Inflammatory macrophage treated with lipopolysaccharide for 4 hours (primary cell): Measurements from ENCODE around the gene PMS1.
"Not testable (repeated sequence)": the region's sequence is repeated elsewhere in the genome, so short reads cannot be mapped to it uniquely, and the experiment has no call there.

ENCODE experiments used
- DNase-seq: peaks from one replicate; pipeline ENCODE4 v3.0.0-alpha.2; 2020

The PMS1 gene

GRCh38 chr2:189783927-189784867 lies at the start of gene PMS1, which contains the start of gene ORMDL1:
PMS1 (plus strand) TSS chr2:189784450; CDS start chr2:189791810, 7,360 bp downstream.
ORMDL1 (minus strand) TSS chr2:189784339; CDS start chr2:189782595, 1,744 bp downstream.
- DNase-seq: peak; percentile 97

DNA sequence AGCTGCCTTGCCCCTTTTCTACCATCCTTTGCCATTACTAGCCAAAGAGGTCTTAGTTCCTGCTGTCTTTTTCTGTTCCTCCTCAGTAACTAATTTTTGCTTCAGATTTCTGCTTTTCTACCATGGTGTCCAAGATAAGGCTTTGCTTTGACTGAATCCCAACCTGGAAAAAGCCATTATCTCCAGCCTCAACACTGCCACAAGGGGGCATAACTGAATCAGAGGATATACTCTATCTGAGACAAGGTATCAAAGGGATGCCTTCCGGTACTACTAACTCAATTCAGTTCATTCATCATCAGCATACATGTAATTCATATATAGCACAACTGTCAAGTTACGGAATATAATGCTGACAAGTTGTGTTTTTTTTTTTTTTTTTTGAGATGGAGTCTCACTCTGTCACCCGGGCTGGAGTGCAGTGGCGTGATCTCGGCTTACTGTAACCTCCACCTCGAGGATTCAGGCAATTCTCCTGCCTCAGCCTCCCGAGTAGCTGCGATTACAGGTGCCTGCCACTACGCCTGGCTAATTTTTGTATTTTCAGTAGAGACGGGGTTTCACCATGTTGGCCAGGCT lies 33.1 kb upstream of the PMS1 start:
- peak; percentile 38 for DNase-seq

DNA sequence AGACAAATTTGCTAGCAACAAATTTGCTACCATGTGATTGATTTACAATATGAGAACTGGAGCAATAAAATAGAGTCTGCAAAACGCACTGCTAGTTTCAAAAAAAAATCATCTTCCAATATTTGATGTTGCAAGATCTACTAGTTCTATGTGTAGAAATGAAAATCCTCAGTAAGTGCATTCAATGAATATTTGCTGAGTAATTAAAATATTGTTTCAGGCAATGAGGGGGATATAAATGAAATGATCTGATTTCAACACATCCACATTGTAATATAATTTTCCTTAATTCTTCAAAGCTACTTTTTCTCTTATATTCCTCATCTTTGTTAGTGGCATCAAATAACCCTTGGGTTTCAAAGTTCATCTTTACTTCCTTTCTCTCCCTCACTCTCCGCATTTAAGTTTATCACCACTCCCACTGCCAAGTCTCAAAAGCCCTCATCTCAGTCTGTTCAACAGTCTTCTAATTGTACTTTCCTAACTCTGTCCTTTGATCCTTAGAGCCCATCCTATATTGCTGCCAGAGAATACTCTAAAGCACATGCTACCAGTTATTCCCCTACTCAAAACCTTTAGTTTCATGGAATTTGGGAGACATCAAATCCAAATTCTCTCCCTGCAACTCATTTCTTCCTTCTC lies 27.8 kb upstream of the PMS1 start:
- DNase-seq: no peak

DNA sequence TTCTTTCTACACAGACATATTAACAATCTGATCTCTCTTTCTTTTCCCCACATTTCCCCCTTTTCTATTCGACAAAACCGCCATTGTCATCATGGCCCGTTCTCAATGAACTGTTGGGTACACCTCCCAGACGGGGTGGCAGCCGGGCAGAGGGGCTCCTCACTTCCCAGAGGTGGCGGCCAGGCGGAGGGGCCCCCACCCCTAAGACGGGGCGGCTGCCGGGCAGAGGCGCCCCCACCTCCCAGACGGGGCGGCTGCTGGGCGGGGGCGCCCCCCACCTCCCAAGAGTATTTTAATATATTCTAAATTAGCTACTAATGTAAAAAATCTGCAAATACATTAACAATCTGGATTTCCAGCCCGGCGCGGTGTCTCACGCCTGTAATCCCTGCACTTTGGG lies 24.1 kb upstream of the PMS1 start:
- DNase-seq: not testable (repeated sequence)

GRCh38 chr2:189762229-189762550 lies 22.1 kb upstream of the PMS1 start:
- no peak for DNase-seq

GRCh38 chr2:189762551-189763298 lies 21.5 kb upstream of the PMS1 start, which contains the start of gene OSGEPL1:
OSGEPL1 (minus strand) TSS chr2:189762792; CDS start chr2:189761640, 1,152 bp downstream.
- DNase-seq: peak; percentile 85

- no peak for DNase-seq
These were observed 20.2 kb upstream of the PMS1 start for GRCh38 chr2:189763908-189764661.

DNA sequence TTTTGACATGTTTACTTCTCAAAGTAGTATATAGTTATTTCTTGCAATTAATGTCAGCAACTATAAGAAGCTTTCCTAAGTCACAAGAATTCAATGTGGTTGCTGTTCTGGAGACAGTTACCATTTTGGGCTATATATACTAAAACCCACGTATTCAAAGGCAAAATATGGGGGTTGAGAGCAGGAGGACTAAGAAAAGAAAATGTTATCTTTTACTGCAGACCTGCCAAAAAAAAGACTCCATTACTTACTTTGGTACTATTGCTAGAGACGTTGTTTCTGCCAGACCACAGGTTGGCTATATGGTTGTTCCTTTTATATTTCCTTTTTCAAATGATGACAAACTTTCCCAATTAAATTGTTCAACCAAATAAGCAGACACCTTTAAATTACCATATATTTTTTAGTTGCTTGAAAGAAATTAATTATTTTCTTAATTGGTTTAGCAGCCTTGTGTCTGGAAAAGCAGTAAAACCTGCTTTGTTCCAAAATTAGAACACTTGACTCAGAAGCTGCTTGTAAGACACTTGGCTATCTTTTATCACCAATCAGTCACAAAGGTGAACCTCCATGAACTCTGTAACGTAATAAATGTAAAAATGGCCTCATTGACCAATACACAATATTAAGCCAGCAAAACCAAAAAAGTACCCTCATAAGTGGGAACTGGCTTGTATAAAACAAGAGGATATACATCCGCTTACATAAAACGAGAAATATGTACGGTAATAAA lies 13.5 kb upstream of the PMS1 start:
- DNase-seq: no peak

GRCh38 chr2:189772212-189772611 lies 12.0 kb upstream of the PMS1 start:
- no peak for DNase-seq

DNA sequence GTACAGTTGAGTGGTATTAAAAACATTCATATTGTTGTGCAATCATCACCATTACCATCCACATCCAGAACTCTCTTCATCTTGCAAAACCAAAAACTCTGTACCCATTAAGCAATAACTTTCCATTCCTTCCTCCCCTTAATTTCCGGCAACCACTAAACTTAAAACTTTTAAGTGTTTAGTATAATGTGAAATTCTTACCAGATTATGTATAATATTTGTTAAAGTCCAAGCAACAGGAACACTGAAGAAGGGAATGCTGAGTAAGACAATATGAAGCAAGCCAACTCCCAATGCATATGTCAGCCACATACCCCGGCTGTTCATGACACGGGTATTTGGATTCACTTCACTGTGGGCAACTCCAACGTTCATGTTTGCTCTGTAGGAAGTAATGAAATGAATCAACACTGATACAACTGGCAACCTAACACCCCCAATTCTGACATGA lies 2.0 kb upstream of the PMS1 start:
- peak; percentile 60 for DNase-seq

DNA sequence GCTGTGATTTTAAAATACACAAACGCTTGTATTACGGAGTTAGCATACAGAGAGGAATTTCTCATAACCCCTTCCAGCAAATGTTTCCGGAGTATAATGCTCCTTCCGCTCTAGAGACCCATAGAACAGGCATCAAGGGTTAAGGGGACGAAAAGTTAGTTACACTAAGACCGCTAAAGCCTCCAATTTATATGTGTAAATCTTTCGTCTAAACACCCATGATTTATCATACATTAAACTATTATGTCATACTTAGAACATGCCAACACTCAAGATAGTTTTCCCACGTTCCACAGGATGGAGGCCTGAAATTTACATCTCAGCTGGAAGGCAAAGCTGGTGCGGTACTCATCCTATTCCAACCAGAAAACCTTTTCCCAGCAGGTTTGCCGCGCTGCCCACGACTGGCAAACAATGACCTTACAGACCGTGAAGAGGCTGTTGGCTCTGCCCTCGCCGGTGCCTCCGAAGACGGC lies 761 bp upstream of the PMS1 start:
- DNase-seq: peak; percentile 35

- no peak for DNase-seq
These were observed 7.2 kb downstream of the PMS1 start for GRCh38 chr2:189791338-189792042.

GRCh38 chr2:189794310-189794709 lies 10.1 kb downstream of the PMS1 start:
- no peak for DNase-seq

DNA sequence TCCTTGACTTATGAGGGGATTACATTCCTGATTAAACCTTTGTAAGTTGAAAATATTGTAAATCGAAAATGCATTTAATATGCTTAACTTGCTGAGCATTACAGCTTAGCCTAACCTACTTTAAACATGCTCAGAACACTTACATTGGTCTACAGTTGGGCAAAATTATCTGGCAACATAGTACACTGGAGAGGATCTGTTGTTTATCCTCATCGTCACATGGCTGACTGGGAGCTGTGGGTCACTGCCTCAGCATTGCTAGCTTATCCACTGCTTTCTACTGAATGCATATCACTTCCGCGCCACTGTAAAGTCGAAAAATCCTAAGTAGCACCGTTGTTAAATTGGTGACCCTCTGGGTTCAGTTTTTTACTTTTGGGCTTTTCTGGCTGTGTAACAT lies 13.7 kb downstream of the PMS1 start:
- DNase-seq: no peak

GRCh38 chr2:189798312-189799029 lies 14.2 kb downstream of the PMS1 start:
- peak; percentile 65 for DNase-seq

DNA sequence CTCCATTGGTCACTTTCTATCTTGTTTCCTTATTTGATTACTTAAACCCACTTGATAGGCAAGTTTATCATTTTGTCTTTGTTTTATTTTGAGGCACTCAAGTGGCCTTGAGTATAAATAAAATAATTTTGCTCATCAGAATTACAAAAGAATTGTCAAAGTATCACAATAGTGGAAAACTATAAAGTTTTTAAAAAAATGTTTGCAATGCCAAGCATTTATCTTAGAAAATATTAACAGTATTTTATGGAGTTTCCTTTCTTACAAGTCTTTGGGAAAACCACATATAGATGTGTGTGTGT lies 14.7 kb downstream of the PMS1 start:
- DNase-seq: no peak

GRCh38 chr2:189799531-189799930 lies 15.3 kb downstream of the PMS1 start:
- DNase-seq: no peak

DNA sequence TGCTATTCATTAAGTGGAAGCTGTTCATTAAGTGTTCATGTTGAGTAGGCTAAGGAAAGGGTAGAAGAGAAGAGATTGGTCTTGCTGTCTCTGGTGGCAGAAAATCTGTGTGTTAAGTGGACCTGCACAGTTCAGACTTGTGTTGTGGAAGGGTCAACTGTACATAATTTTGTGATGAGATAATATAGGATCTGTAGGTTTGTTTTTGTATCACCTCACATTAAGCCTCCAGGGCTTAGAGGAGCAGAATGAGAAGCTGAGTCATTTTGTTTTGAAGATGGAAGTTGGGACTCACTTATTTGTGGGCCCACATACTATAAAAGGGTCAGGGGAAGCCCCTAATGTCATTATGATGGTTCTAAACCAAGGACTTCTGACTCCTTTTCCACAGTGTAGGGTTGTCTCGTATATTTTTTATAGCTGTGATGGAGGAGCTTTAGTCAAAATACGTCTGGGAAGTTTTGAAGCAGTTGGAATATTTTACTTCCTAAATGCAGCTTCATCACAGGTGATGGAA lies 18.2 kb downstream of the PMS1 start:
- DNase-seq: no peak

GRCh38 chr2:189803431-189803830 lies 19.2 kb downstream of the PMS1 start:
- no peak for DNase-seq
